Activated CD8-positive, alpha-beta T cell treated with anti-CD3 and anti-CD28 coated beads, Interleukin-2, amount 10 ng/mL, durations not matched to agents 7 days and 5 days (primary cell): ENCODE data around the gene ZFR2. TPM values are rescaled to one million over a fixed set of nuclear protein-coding genes. Genes with fewer than 3 reads are reported as not detected.

Experiments
- ATAC-seq: fragments of 150-1000 bp; cut with Tn5 transposase; one replicate; pipeline ENCODE4 v1.10.0; 2021; ENCODE audit warnings: moderate library complexity
- CTCF ChIA-PET: fragments of 350-600 bp; sonication (Branson Sonifier 250); formaldehyde crosslinking; loops from one replicate; lab custom pipeline; 2021; ENCODE audit warnings: antibody characterized with exemption; lab: Charles Lee
- POLR2A ChIA-PET: fragments of 350-600 bp; sonication (Branson Sonifier 250); formaldehyde crosslinking; loops from one replicate; lab custom pipeline; 2021; ENCODE audit warnings: antibody characterized with exemption; lab: Charles Lee
- DNase-seq: peaks from one replicate; pipeline ENCODE4 v3.0.0-alpha.2; 2020
- H3K27ac Mint-ChIP-seq: one replicate; pipeline ENCODE4 v1.8.0; 2021; ENCODE audit warnings: mild to moderate bottlenecking, mixed read lengths
- H3K27me3 Mint-ChIP-seq: one replicate; pipeline ENCODE4 v1.8.0; 2021; ENCODE audit warnings: low read depth, mixed read lengths
- H3K36me3 Mint-ChIP-seq: one replicate; pipeline ENCODE4 v1.8.0; 2021; ENCODE audit warnings: low read depth, mixed read lengths
- H3K4me1 Mint-ChIP-seq: one replicate; pipeline ENCODE4 v1.8.0; 2021; ENCODE audit warnings: low read depth, mixed read lengths
- H3K4me3 Mint-ChIP-seq: one replicate; pipeline ENCODE4 v1.8.0; 2021; ENCODE audit warnings: mild to moderate bottlenecking, mixed read lengths
- H3K9me3 Mint-ChIP-seq: one replicate; pipeline ENCODE4 v1.8.0; 2022; ENCODE audit warnings: mixed read lengths; ENCODE audit not compliant: insufficient read depth
- total RNA-seq, 2 experiments: library from RNA; stranded (reverse); gene quantifications; one replicate each; pipeline ENCODE4 v1.2.3, GENCODE V29; 2021

The ZFR2 gene
- total RNA-seq, 2 experiments from 2014 or later: 0.24 to 0.42 TPM

GRCh38 chr19:3832001-3832400 lies 36.8 kb downstream of the ZFR2 start:
- Mint-ChIP-seq H3K27me3 (peaks cover 3% of the 10 kb centered on the region), H3K4me1 (peaks cover 9% of the 10 kb centered on the region), H3K27ac (no peak overlapping the region), H3K9me3 (no peaks in the 10 kb centered on the region), H3K4me3 (no peak overlapping the region), H3K36me3 (peaks cover 1% of the 10 kb centered on the region)
- ChIA-PET CTCF (no interaction called here), POLR2A (no interaction called here)
- ATAC-seq (no peak), DNase-seq (no peak)

GRCh38 chr19:3831601-3832000 lies 37.2 kb downstream of the ZFR2 start:
- ChIA-PET POLR2A (no interaction called here), CTCF (interaction anchor here (1.8 kb wide), 1 partner anchor 10 kb away, joined by 10 read pairs; no protein-coding TSS in a partner anchor)
- ATAC-seq (no peak), DNase-seq (no peak)
- no peaks in the 10 kb centered on the region for H3K9me3 Mint-ChIP-seq
- H3K4me3 Mint-ChIP-seq: no peak overlapping the region
- peaks cover 3% of the 10 kb centered on the region for H3K27me3 Mint-ChIP-seq
- H3K27ac Mint-ChIP-seq: no peak overlapping the region
- no peaks in the 10 kb centered on the region for H3K36me3 Mint-ChIP-seq
- peaks cover 6% of the 10 kb centered on the region for H3K4me1 Mint-ChIP-seq

- Mint-ChIP-seq H3K27ac (no peak overlapping the region), H3K4me1 (peaks cover 6% of the 10 kb centered on the region), H3K4me3 (no peak overlapping the region), H3K9me3 (no peaks in the 10 kb centered on the region), H3K36me3 (no peaks in the 10 kb centered on the region), H3K27me3 (peaks cover 3% of the 10 kb centered on the region)
- DNase-seq (no peak), ATAC-seq (no peak)
- POLR2A ChIA-PET: no interaction called here
- CTCF ChIA-PET: interaction anchor here (1.8 kb wide), 1 partner anchor 9 kb away, joined by 10 read pairs; no protein-coding TSS in a partner anchor
Measured at GRCh38 chr19:3830621-3831589, 37.9 kb downstream of the ZFR2 start.

DNA sequence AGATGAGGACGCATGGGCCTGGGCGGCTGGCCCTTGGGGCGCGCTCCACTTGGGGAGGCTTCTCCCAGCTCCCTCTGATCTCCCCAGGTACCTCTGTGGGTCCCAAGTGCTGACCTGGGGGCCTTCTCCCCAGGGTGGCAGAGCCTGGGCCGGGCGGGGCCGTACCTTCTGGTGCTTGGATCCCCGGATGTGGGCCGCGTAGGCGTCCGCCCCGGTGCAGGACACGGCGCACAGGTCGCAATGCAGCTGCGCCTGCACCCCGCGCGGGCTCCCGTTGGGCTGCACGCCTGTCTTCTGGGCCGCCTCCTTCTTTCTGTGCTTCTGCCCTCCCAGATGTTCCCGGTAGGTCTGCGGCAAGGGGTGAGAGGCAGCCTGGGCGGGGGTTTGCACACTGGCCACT lies 41.5 kb downstream of the ZFR2 start:
- DNase-seq (no peak), ATAC-seq (no peak)
- POLR2A ChIA-PET: no interaction called here
- Mint-ChIP-seq H3K36me3 (no peaks in the 10 kb centered on the region), H3K4me1 (peaks cover 6% of the 10 kb centered on the region), H3K27ac (no peak overlapping the region), H3K27me3 (peaks cover 3% of the 10 kb centered on the region), H3K9me3 (no peaks in the 10 kb centered on the region), H3K4me3 (no peak overlapping the region)
- CTCF ChIA-PET: no interaction called here

DNA sequence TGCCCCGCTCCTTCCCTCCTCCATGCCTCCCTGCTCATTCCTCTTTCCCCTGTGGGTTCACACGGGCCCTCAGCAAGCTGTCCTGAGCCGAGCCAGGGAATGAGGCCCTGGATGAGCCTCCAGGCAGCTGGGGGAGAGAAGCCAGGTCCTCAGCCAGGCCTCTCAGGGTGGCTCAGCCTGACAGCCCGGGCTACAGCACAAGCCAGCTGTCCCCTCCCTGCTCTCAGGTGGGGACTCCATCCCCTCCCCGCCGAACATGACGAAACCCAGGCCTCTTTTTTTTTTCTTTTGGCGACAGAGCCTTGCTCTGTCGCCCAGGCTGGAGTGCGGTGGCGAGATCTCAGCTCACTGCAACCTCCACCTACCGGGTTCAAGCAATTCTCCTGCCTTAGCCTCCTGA lies 42.7 kb downstream of the ZFR2 start:
- Mint-ChIP-seq H3K36me3 (no peaks in the 10 kb centered on the region), H3K4me3 (no peak overlapping the region), H3K27ac (no peak overlapping the region), H3K27me3 (peaks cover 3% of the 10 kb centered on the region), H3K4me1 (peaks cover 17% of the 10 kb centered on the region), H3K9me3 (no peaks in the 10 kb centered on the region)
- ATAC-seq: no peak
- ChIA-PET POLR2A (no interaction called here), CTCF (no interaction called here)
- no peak for DNase-seq

DNA sequence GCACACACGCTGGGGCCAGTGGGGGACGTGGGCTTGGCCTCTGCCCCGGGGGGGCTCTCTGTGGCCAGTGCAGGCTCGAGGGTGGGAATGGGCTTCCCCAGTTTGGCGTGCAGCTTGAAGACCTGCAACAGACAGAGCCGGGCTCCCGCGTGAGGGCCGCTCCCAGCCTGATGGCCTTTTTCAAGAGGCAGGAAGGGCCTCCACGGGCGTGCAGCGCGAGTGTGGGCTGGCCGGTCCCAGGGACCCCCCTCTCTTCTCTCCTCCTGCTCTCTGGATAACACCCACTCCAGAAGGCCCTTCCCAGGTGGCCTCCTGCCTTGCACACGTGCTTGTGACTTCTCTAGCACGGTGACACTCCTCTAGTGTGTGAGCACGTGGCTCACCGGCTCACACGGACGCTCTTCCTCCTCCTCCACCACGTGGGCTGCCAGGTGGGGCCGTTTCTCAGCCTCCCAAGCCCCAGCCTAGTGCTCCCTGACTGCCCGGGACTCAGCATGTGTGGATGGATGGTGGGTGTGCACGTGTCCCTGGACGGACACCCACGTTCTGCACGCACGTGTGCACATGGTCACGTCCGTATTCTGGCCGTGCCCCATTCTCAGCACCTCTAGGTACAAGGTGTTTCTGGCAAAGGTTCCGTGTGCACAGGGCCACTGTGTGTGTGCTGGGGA lies 43.4 kb downstream of the ZFR2 start:
- DNase-seq (no peak), ATAC-seq (no peak)
- ChIA-PET CTCF (no interaction called here), POLR2A (no interaction called here)
- peaks cover 19% of the 10 kb centered on the region for H3K4me1 Mint-ChIP-seq
- H3K27me3 Mint-ChIP-seq: no peaks in the 10 kb centered on the region
- peak overlapping the region; percentile 2 for H3K27ac Mint-ChIP-seq
- no peaks in the 10 kb centered on the region for H3K9me3 Mint-ChIP-seq
- H3K4me3 Mint-ChIP-seq: no peak overlapping the region
- no peaks in the 10 kb centered on the region for H3K36me3 Mint-ChIP-seq

DNA sequence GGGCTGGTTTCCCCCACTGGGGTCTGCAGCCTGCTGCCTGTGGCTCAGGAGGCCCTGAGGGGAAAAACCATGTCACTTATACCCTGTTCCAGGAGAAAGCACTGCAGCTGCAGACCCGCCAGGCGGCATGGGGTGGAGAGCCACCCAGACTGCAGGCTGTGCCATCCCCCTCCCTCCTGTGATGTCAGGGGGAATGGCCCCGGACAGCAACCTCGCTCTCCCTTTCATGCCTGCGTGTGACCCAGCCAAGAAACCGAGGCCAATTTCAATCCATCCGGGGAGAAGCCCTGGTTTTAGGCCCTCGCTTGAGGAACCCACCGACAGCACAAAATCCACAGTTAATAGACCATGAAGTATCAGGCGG lies 45.5 kb downstream of the ZFR2 start:
- ChIA-PET POLR2A (interaction anchor here (0.5 to 1.9 kb wide), 2 partner anchors 60 to 90 kb away, joined by 3 to 6 read pairs; partner anchors contain the start of gene MRPL54), CTCF (interaction anchor here (1.4 to 2.9 kb wide), 5 partner anchors 11 to 148 kb away, joined by 4 to 40 read pairs (median 10); partner anchors contain the start of genes APBA3, DAPK3 and MRPL54)
- peaks cover 29% of the 10 kb centered on the region for H3K4me1 Mint-ChIP-seq

GRCh38 chr19:3822683-3823349 lies 46.0 kb downstream of the ZFR2 start:
- Mint-ChIP-seq H3K4me3 (no peak overlapping the region), H3K36me3 (no peaks in the 10 kb centered on the region), H3K27ac (no peak overlapping the region), H3K9me3 (no peaks in the 10 kb centered on the region), H3K4me1 (peaks cover 32% of the 10 kb centered on the region), H3K27me3 (no peaks in the 10 kb centered on the region)
- ATAC-seq (no peak), DNase-seq (no peak)
- POLR2A ChIA-PET: interaction anchor here (0.5 to 2.5 kb wide), 3 partner anchors 10 to 90 kb away, joined by 3 to 7 read pairs (median 6); partner anchors contain the start of gene MRPL54
- CTCF ChIA-PET: interaction anchor here (0.6 to 2.9 kb wide), 16 partner anchors 8 to 148 kb away, joined by 3 to 40 read pairs (median 4); partner anchors contain the start of genes APBA3, DAPK3, MATK and MRPL54

More for the DNA sequence above, 45.5 kb downstream of the ZFR2 start:
- H3K9me3 Mint-ChIP-seq: no peaks in the 10 kb centered on the region
- ATAC-seq (no peak), DNase-seq (no peak)
- no peak overlapping the region for H3K27ac Mint-ChIP-seq
- H3K36me3 Mint-ChIP-seq: no peaks in the 10 kb centered on the region
- no peak overlapping the region for H3K4me3 Mint-ChIP-seq
- H3K27me3 Mint-ChIP-seq: no peaks in the 10 kb centered on the region

DNA sequence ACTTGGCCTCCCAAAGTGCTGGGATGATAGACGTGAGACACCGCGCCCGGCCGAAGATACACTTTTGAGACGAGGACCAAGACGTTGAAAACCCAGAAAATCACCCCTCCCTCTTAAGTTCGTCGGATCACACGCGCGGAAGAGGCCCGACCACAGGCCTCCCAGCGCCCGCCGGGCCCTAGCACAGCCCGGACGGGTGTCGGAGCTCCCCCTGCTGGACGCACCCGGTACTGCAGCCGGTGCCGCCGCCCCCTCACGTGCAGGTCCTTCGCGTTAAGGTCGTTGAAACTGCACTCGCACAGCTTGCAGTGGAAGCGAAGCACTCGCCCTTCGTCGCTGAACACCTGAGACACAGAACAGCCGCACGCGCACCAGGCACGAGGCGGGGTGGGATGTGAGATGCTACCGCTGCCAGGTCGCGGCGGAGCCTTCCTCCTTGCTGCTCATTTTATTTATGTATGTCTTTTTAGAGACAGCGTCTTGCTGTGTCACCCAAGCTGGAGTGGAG lies 46.9 kb downstream of the ZFR2 start:
- DNase-seq (peak; percentile 93), ATAC-seq (peak; percentile 95)
- Mint-ChIP-seq H3K9me3 (no peaks in the 10 kb centered on the region), H3K36me3 (no peaks in the 10 kb centered on the region), H3K4me3 (no peak overlapping the region), H3K27ac (peak overlapping the region; percentile 76), H3K27me3 (no peaks in the 10 kb centered on the region), H3K4me1 (peaks cover 33% of the 10 kb centered on the region)
- ChIA-PET CTCF (interaction anchor here (0.6 to 2.9 kb wide), 22 partner anchors 9 to 149 kb away, joined by 3 to 40 read pairs (median 4); partner anchors contain the start of genes APBA3, DAPK3, MATK and MRPL54), POLR2A (interaction anchor here (1.9 to 2.5 kb wide), 2 partner anchors 10 to 59 kb away, joined by 6 to 7 read pairs; partner anchors contain the start of gene MRPL54)

DNA sequence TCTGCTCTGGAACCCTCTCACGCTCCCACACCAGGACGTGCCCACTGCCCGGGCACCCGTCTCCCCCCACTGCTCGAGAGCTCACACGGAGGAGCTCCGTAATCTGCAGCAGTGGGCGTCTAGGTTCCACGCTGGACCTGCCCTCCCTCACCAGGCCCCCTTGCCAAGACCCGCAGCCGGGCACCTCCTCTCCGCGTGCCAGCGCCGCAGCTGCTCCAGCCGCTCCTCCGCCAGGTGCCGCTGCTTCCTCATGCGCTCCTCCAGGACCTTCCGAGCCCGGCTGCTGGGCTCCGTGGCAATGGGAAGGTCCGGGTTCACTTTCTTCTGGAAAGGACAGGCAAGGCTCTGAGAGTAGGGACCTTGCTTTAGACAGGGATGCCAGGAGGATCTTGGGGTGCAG lies 47.7 kb downstream of the ZFR2 start:
- CTCF ChIA-PET: interaction anchor here (0.8 to 2.9 kb wide), 6 partner anchors 9 to 59 kb away, joined by 3 to 40 read pairs (median 10); partner anchors contain the start of genes APBA3 and MRPL54
- ATAC-seq (no peak), DNase-seq (no peak)
- Mint-ChIP-seq H3K4me3 (no peak overlapping the region), H3K9me3 (no peaks in the 10 kb centered on the region), H3K27me3 (no peaks in the 10 kb centered on the region), H3K27ac (no peak overlapping the region), H3K4me1 (peaks cover 33% of the 10 kb centered on the region), H3K36me3 (no peaks in the 10 kb centered on the region)
- POLR2A ChIA-PET: interaction anchor here (2.5 kb wide), 1 partner anchor 9 kb away, joined by 7 read pairs; no protein-coding TSS in a partner anchor

DNA sequence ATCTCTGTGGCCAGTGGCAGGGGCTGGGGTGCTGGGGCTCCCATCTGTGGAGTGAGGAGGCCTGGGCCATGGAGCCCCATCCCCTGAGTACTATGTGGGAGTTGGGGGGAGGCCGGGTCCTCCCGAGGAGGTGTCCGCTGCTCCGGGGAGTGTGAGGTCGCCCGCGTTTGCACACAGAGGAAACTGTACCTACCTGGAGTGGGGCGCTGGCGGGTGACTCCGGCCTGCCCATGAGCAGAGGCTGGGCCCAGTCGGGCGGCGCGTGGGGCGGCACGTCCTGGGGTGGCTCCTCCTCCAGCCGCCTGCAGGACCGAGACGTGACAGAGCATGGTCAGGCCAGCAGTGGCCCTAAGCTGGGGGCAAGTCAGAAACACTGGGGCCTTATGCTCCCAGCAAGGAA lies 48.8 kb downstream of the ZFR2 start:
- no peaks in the 10 kb centered on the region for H3K27me3 Mint-ChIP-seq
- no peaks in the 10 kb centered on the region for H3K36me3 Mint-ChIP-seq
- H3K27ac Mint-ChIP-seq: no peak overlapping the region
- H3K9me3 Mint-ChIP-seq: no peaks in the 10 kb centered on the region
- no peak for ATAC-seq
- DNase-seq: no peak
- peaks cover 35% of the 10 kb centered on the region for H3K4me1 Mint-ChIP-seq
- no peak overlapping the region for H3K4me3 Mint-ChIP-seq
- ChIA-PET CTCF (interaction anchor here (2.6 kb wide), 1 partner anchor 58 kb away, joined by 17 read pairs; the partner anchor contains the start of genes APBA3 and MRPL54), POLR2A (no interaction called here)
